CD8-positive, alpha-beta memory T cell (primary cell): ENCODE data around the gene ATP6V1G3. TPM values are rescaled to one million over a fixed set of nuclear protein-coding genes. Genes with fewer than 3 reads are reported as not detected.

Experiments
- CTCF ChIA-PET: fragments of 350-600 bp; sonication (Branson Sonifier 250); formaldehyde crosslinking; loops from one replicate; lab custom pipeline; 2021; ENCODE audit warnings: antibody characterized with exemption; lab: Charles Lee
- POLR2A ChIA-PET: fragments of 350-600 bp; sonication (Branson Sonifier 250); formaldehyde crosslinking; loops from one replicate; lab custom pipeline; 2021; ENCODE audit warnings: antibody characterized with exemption; lab: Charles Lee
- DNase-seq, 5 donors: peaks; one replicate each; pipeline versions ENCODE4 v3.0.0 to v3.0.0-alpha.2; 2020 to 2022; ENCODE audit warnings: mixed read lengths in 1 of 5
- H3K27ac ChIP-seq: one replicate; pipeline ENCODE4 v1.7.0; 2013; ENCODE audit warnings: low read depth, mild to moderate bottlenecking, low read length, moderate library complexity
- H3K27me3 ChIP-seq: 2 replicates; pipeline ENCODE4 v1.7.0; 2013; ENCODE audit warnings: low read length, mild to moderate bottlenecking; ENCODE audit not compliant: insufficient read depth, poor library complexity, severe bottlenecking
- H3K36me3 ChIP-seq: 2 replicates; pipeline ENCODE4 v1.7.0; 2013; ENCODE audit warnings: mild to moderate bottlenecking, low read length, moderate library complexity; ENCODE audit not compliant: insufficient read depth
- H3K4me1 ChIP-seq: 2 replicates; pipeline ENCODE4 v1.7.0; 2013; ENCODE audit warnings: mild to moderate bottlenecking, low read length, moderate library complexity; ENCODE audit not compliant: insufficient read depth
- H3K4me3 ChIP-seq: 2 replicates; pipeline ENCODE4 v1.7.0; 2013; ENCODE audit warnings: mild to moderate bottlenecking, low read length
- H3K9me3 ChIP-seq: 2 replicates; pipeline ENCODE4 v1.7.0; 2013; ENCODE audit warnings: mild to moderate bottlenecking, low read length
- H3K27ac Mint-ChIP-seq, 8 donors: one replicate each; pipeline ENCODE4 v1.8.0; 2020 to 2021; ENCODE audit warnings: mixed read lengths in 8 of 8, mild to moderate bottlenecking in 6 of 8, inconsistent platforms in 3 of 8, moderate library complexity in 3 of 8
- H3K27me3 Mint-ChIP-seq, 2 donors: one replicate each; pipeline ENCODE4 v1.8.0; 2020 to 2021; ENCODE audit warnings: mixed read lengths in 2 of 2, mild to moderate bottlenecking in 1 of 2, moderate library complexity in 1 of 2
- H3K36me3 Mint-ChIP-seq, 3 donors: one replicate each; pipeline ENCODE4 v1.8.0; 2020 to 2021; ENCODE audit warnings: mixed read lengths in 3 of 3, inconsistent platforms in 1 of 3, mild to moderate bottlenecking in 1 of 3
- H3K4me1 Mint-ChIP-seq, 3 donors: one replicate each; pipeline ENCODE4 v1.8.0; 2020 to 2021; ENCODE audit warnings: mixed read lengths in 3 of 3, inconsistent platforms in 1 of 3, mild to moderate bottlenecking in 1 of 3
- H3K4me3 Mint-ChIP-seq, 7 donors: one replicate each; pipeline ENCODE4 v1.8.0; 2020 to 2021; ENCODE audit warnings: mixed read lengths in 7 of 7, mild to moderate bottlenecking in 6 of 7, moderate library complexity in 4 of 7, inconsistent platforms in 2 of 7
- H3K9me3 Mint-ChIP-seq, 5 donors: one replicate each; pipeline ENCODE4 v1.8.0; 2020 to 2022; ENCODE audit warnings: mixed read lengths in 5 of 5, mild to moderate bottlenecking in 3 of 5, moderate library complexity in 2 of 5, inconsistent platforms in 1 of 5
- polyA plus RNA-seq: library from polyadenylated mRNA; unstranded; fragments of 300-500 nt; fragmentation: Illumina TruSeq; gene quantifications from one replicate; pipeline ENCODE4 v1.2.3, GENCODE V29; 2021
- total RNA-seq, 2 experiments: library from RNA; stranded (reverse); gene quantifications; one replicate each; pipeline ENCODE4 v1.2.3, GENCODE V29; 2021

Gene ATP6V1G3
- total and polyA plus RNA-seq, 3 experiments from 2014 or later = not detected

DNA sequence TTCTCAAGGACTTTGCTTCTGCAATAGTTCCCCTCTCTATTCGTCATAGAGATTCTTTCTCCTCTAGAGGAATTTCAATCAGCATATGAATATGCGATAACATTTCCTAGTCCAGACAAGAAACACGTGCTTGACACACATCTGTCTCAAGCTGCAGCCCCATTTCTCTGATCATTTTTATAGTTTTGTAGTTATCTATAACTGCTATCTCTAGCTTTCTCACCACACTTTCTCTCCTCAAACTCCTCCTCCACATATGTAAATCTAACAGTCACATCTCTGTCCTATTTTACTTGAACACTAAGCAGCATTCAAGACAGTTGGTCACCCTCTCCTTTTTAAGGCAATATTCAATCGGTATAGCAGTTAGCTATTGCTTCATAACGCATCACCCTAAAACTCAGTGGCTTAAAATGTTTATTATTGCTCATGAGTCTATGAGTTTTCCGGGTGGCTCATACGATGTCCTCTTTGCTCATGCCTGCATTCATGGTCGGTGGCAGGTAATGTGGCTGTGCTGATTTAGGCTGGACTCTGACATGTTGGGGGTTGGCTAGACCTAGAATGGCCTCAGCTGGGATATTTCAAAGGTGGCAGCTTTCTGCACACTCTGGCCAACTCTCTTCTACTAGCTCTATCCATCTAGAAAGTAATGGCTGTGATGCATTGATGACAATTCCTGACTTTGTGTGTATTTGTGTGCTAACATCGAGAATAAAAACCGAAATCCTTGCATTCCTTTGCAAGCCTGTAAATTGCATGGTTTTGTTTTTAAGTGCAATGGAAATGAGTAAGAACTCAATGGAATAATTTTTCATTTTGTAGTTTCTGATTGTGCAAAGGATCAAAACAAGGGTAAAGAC is 20.6 kb downstream of the ATP6V1G3 start:
- POLR2A ChIA-PET = interaction anchor here (0.6 to 1.1 kb wide), 2 partner anchors 73 to 137 kb away, joined by 3 read pairs; no protein-coding TSS in a partner anchor
- peaks cover 70% of the 10 kb centered on the region for H3K4me1 ChIP-seq

GRCh38 chr1:198517623-198518199 is 22.8 kb downstream of the ATP6V1G3 start:
- DNase-seq = no peak
- CTCF ChIA-PET = no interaction called here
- Histone ChIP-seq H3K36me3 (no peaks in the 10 kb centered on the region), H3K9me3 (no peaks in the 10 kb centered on the region), H3K4me1 (peaks cover 59% of the 10 kb centered on the region), H3K27me3 (no peaks in the 10 kb centered on the region), H3K4me3 (no peak overlapping the region), H3K27ac (no peak overlapping the region)
- Mint-ChIP-seq H3K9me3 (no peaks in the 10 kb centered on the region), H3K36me3 (peaks cover 0 to 13% (median 8%) of the 10 kb centered on the region in 3 donors), H3K27me3 (no peaks in the 10 kb centered on the region), H3K4me3 (peak overlapping the region in 6 of 7 donors; percentile 9 to 84 (median 44)), H3K4me1 (peaks cover 71 to 82% (median 80%) of the 10 kb centered on the region in 3 donors), H3K27ac (peak overlapping the region in 1 of 8 donors; percentile 58)
- POLR2A ChIA-PET = no interaction called here

More for the DNA sequence above, 20.6 kb downstream of the ATP6V1G3 start:
- no peaks in the 10 kb centered on the region for H3K27me3 ChIP-seq
- H3K4me3 ChIP-seq = peak overlapping the region; percentile 30
- no peaks in the 10 kb centered on the region for H3K9me3 ChIP-seq
- no peaks in the 10 kb centered on the region for H3K36me3 ChIP-seq
- H3K27ac ChIP-seq = peak overlapping the region; percentile 3
- no peaks in the 10 kb centered on the region for H3K9me3 Mint-ChIP-seq
- no peaks in the 10 kb centered on the region for H3K27me3 Mint-ChIP-seq
- H3K27ac Mint-ChIP-seq = peak overlapping the region; percentile 79 to 100 (median 92)
- H3K36me3 Mint-ChIP-seq = peaks cover 0 to 9% (median 6%) of the 10 kb centered on the region in 3 donors
- H3K4me1 Mint-ChIP-seq = peaks cover 80 to 94% (median 90%) of the 10 kb centered on the region in 3 donors
- peak in 1 of 5 donors; percentile 24 for DNase-seq
- CTCF ChIA-PET = interaction anchor here (1.0 to 2.7 kb wide), 12 partner anchors 9 to 184 kb away, joined by 3 to 6 read pairs (median 3); no protein-coding TSS in a partner anchor
- peak overlapping the region; percentile 68 to 90 (median 78) for H3K4me3 Mint-ChIP-seq

DNA sequence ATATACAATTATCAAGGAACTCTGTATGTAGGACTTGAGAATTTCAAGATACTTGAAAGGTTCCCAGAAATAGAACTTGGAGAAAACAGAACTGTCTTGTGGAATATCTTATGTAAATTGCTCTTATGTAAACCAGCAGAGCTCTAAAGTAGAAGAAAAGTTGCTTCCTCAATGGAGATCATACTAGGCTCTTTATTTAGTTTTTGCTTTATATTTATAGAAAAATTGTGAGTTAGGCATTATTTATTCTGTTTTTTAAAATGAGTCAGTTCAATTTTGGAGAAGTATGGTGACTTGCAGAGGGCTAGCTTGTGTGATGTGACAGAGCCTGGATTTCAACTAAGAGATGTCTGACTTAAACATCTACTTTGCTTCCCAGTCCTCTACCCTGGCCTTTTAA is 40.4 kb downstream of the ATP6V1G3 start:
- Histone ChIP-seq H3K4me3 (no peak overlapping the region), H3K27ac (no peak overlapping the region), H3K27me3 (no peaks in the 10 kb centered on the region), H3K4me1 (no peaks in the 10 kb centered on the region), H3K36me3 (no peaks in the 10 kb centered on the region), H3K9me3 (no peaks in the 10 kb centered on the region)
- ChIA-PET CTCF (no interaction called here), POLR2A (no interaction called here)
- Mint-ChIP-seq H3K36me3 (peaks cover 0 to 42% (median 2%) of the 10 kb centered on the region in 3 donors), H3K27ac (no peak overlapping the region), H3K27me3 (no peaks in the 10 kb centered on the region), H3K4me3 (no peak overlapping the region), H3K9me3 (peaks cover 4 to 21% (median 13%) of the 10 kb centered on the region in 5 donors), H3K4me1 (peaks cover 11 to 25% (median 13%) of the 10 kb centered on the region in 3 donors)
- DNase-seq = no peak

DNA sequence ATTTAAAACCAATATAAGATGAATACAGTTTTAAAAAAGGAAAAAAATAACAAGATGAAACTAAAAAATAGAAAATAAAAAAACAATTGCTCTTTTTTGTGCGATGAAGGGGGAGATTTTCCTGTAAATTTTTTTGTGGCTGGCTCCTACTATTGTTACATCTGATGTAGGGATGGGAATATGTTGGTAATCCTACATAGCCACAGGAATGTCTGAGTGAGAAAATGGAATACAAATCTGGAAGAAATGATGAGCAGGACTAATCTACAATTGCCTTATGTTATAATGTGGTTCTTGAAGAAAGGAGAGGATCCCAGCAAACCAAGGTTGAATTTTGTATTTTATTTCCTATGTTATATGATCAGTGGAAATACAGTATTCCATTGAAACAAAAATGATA is 40.9 kb downstream of the ATP6V1G3 start:
- DNase-seq = no peak
- Mint-ChIP-seq H3K27ac (no peak overlapping the region), H3K36me3 (peaks cover 0 to 37% (median 2%) of the 10 kb centered on the region in 3 donors), H3K4me3 (no peak overlapping the region), H3K27me3 (no peaks in the 10 kb centered on the region), H3K9me3 (peaks cover 3 to 17% (median 13%) of the 10 kb centered on the region in 5 donors), H3K4me1 (peaks cover 11 to 25% (median 13%) of the 10 kb centered on the region in 3 donors)
- Histone ChIP-seq H3K4me1 (no peaks in the 10 kb centered on the region), H3K4me3 (no peak overlapping the region), H3K27me3 (no peaks in the 10 kb centered on the region), H3K9me3 (no peaks in the 10 kb centered on the region), H3K27ac (no peak overlapping the region), H3K36me3 (no peaks in the 10 kb centered on the region)
- ChIA-PET POLR2A (no interaction called here), CTCF (no interaction called here)

DNA sequence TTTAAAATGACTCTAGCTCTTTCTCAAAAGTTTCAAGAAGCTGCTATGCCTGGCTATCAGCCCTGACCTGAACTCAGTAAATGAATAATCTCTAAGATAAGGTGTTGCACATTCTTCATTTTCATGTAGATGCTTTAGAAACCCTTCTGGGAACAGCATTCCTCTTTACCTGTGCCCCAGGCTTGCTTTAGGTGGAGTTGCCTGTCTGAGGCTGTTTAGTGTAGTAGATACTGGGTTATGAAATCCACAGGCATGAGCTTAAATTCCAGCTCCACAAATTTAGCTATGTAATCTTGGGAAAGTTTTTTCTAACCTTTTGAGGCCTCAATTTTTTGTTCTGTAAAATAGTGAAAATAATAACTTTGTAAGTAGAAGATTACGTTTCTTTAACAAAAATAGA is 41.6 kb downstream of the ATP6V1G3 start:
- Histone ChIP-seq H3K4me3 (no peak overlapping the region), H3K9me3 (no peaks in the 10 kb centered on the region), H3K27ac (no peak overlapping the region), H3K4me1 (no peaks in the 10 kb centered on the region), H3K27me3 (no peaks in the 10 kb centered on the region), H3K36me3 (no peaks in the 10 kb centered on the region)
- CTCF ChIA-PET = no interaction called here
- DNase-seq = no peak
- Mint-ChIP-seq H3K4me3 (no peak overlapping the region), H3K4me1 (peaks cover 11 to 25% (median 13%) of the 10 kb centered on the region in 3 donors), H3K9me3 (peaks cover 0 to 13% (median 12%) of the 10 kb centered on the region in 5 donors), H3K36me3 (peaks cover 0 to 32% (median 2%) of the 10 kb centered on the region in 3 donors), H3K27ac (no peak overlapping the region), H3K27me3 (no peaks in the 10 kb centered on the region)
- POLR2A ChIA-PET = no interaction called here

DNA sequence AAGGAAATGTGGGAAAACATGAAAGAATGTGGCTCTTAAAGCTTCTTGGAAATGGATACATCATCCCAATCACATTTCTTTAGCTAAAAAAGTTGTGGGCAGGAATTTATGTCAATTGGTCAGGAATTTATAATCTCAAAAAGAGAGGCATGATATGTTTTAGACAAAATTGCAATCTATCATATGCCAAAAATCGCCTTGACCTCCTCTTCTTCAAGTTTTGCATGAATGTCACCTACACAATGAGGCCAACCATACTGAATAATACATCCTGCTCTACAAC is 42.4 kb downstream of the ATP6V1G3 start:
- no peaks in the 10 kb centered on the region for H3K4me1 ChIP-seq
- ChIA-PET CTCF (no interaction called here), POLR2A (no interaction called here)
- peaks cover 0 to 23% (median 2%) of the 10 kb centered on the region in 3 donors for H3K36me3 Mint-ChIP-seq
- DNase-seq = no peak
- H3K4me3 Mint-ChIP-seq = no peak overlapping the region
- H3K36me3 ChIP-seq = no peaks in the 10 kb centered on the region
- H3K4me3 ChIP-seq = no peak overlapping the region
- no peak overlapping the region for H3K27ac ChIP-seq
- H3K9me3 ChIP-seq = no peaks in the 10 kb centered on the region
- no peaks in the 10 kb centered on the region for H3K27me3 Mint-ChIP-seq
- peaks cover 0 to 8% (median 4%) of the 10 kb centered on the region in 5 donors for H3K9me3 Mint-ChIP-seq
- H3K27me3 ChIP-seq = no peaks in the 10 kb centered on the region
- H3K27ac Mint-ChIP-seq = no peak overlapping the region
- H3K4me1 Mint-ChIP-seq = peaks cover 11 to 25% (median 13%) of the 10 kb centered on the region in 3 donors

GRCh38 chr1:198497326-198498102 is 43.0 kb downstream of the ATP6V1G3 start:
- no peaks in the 10 kb centered on the region for H3K27me3 ChIP-seq
- Mint-ChIP-seq H3K9me3 (peaks cover 0 to 8% (median under 1%) of the 10 kb centered on the region in 5 donors), H3K4me1 (peaks cover 11 to 23% (median 13%) of the 10 kb centered on the region in 3 donors), H3K4me3 (peak overlapping the region in 1 of 7 donors; percentile 42), H3K27me3 (no peaks in the 10 kb centered on the region), H3K36me3 (peaks cover 0 to 20% (median under 1%) of the 10 kb centered on the region in 3 donors), H3K27ac (no peak overlapping the region)
- no peak overlapping the region for H3K4me3 ChIP-seq
- ChIA-PET CTCF (no interaction called here), POLR2A (no interaction called here)
- H3K9me3 ChIP-seq = no peaks in the 10 kb centered on the region
- no peaks in the 10 kb centered on the region for H3K4me1 ChIP-seq
- no peak for DNase-seq
- no peaks in the 10 kb centered on the region for H3K36me3 ChIP-seq
- H3K27ac ChIP-seq = no peak overlapping the region
